Activated CD4-positive, alpha-beta T cell treated with anti-CD3 and anti-CD28 coated beads for 4 hours (primary cell): ENCODE data around the gene DHRSX.
"Not testable (repeated sequence)": the region's sequence is repeated elsewhere in the genome, so short reads cannot be mapped to it uniquely, and the experiment has no call there.

Experiments
- DNase-seq, 2 donors: peaks; one replicate each; pipeline ENCODE4 v3.0.0-alpha.2; 2020

Gene DHRSX

GRCh38 chrX:2242326-2242725 lies 258.4 kb downstream of the DHRSX start:
- DNase-seq: no peak

GRCh38 chrX:2241496-2241895 lies 259.3 kb downstream of the DHRSX start:
- not testable (repeated sequence) for DNase-seq

GRCh38 chrX:2240761-2241160 lies 260.0 kb downstream of the DHRSX start:
- DNase-seq: not testable (repeated sequence)

- DNase-seq: no peak
These were observed 262.8 kb downstream of the DHRSX start for GRCh38 chrX:2237976-2238375.

- DNase-seq: no peak
These were observed 269.1 kb downstream of the DHRSX start for GRCh38 chrX:2231570-2232192.

- no peak for DNase-seq
These were observed 270.3 kb downstream of the DHRSX start for GRCh38 chrX:2230457-2230856.

GRCh38 chrX:2228536-2228935 lies 272.2 kb downstream of the DHRSX start:
- DNase-seq: no peak

- DNase-seq: no peak
These were observed 273.7 kb downstream of the DHRSX start for GRCh38 chrX:2226906-2227656.

- DNase-seq: no peak
These were observed 274.6 kb downstream of the DHRSX start for GRCh38 chrX:2226182-2226581.

- DNase-seq: no peak
These were observed 276.1 kb downstream of the DHRSX start for GRCh38 chrX:2224597-2225235.

GRCh38 chrX:2224161-2224560 lies 276.6 kb downstream of the DHRSX start:
- DNase-seq: no peak

- no peak for DNase-seq
These were observed 279.8 kb downstream of the DHRSX start for GRCh38 chrX:2220829-2221567.

GRCh38 chrX:2220296-2220695 lies 280.5 kb downstream of the DHRSX start:
- no peak for DNase-seq

GRCh38 chrX:2214138-2214823 lies 286.5 kb downstream of the DHRSX start:
- not testable (repeated sequence) for DNase-seq

GRCh38 chrX:2211667-2212066 lies 289.1 kb downstream of the DHRSX start:
- not testable (repeated sequence) for DNase-seq

GRCh38 chrX:2193273-2193592 lies 307.5 kb downstream of the DHRSX start:
- DNase-seq: no peak

- DNase-seq: no peak
These were observed 308.0 kb downstream of the DHRSX start for GRCh38 chrX:2192584-2193272.

- no peak for DNase-seq
These were observed 311.9 kb downstream of the DHRSX start for GRCh38 chrX:2188840-2189239.

- DNase-seq: no peak
These were observed 312.4 kb downstream of the DHRSX start for GRCh38 chrX:2188330-2188792.

GRCh38 chrX:2187352-2188115 lies 313.2 kb downstream of the DHRSX start:
- DNase-seq: no peak

- DNase-seq: no peak
These were observed 315.3 kb downstream of the DHRSX start for GRCh38 chrX:2185341-2186082.
